Amniotic stem cell (primary cell): ENCODE measurements around the gene OR5D14.

Source experiments
- DNase-seq: peaks from one replicate; lab custom pipeline; 2025; lab: John Stamatoyannopoulos, UW

Gene OR5D14

DNA sequence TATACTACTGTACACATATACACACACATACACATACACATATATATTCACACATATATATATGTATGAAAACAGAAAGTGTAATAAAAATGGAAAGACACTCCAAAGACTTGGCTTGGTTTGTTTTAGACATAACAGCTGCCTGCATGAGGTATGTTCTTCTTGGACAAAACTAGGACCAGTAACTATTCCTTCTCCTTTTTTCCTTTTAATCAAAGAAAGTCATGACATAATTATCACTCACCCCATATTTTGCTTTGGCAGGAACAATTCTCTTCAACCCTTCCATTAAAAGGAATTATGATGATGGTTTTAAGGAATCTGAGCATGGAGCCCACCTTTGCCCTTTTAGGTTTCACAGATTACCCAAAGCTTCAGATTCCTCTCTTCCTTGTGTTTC, at the start of gene OR5D14:
Gene OR5D14 (plus strand): TSS at position 301 of the 400 bp plus-strand sequence. CDS start 0 bp downstream, at position 301.
- no peak for DNase-seq

DNA sequence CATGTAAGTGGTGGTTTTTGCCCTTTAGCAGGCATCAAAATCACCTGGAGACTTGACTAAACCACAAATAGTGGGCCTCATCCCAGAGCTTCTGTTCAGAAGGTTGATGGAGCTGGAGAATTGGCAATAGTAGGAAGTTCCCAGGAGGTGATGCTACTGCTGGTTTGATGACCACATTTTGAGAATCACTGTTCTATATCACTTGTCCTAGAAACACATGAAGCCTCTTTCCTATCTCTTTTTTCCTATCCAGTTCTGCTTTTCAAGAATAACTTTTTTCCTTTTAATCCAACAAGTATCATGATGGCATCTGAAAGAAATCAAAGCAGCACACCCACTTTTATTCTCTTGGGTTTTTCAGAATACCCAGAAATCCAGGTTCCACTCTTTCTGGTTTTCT, 22.2 kb upstream of the OR5D14 start, which contains the start of gene OR5D13:
Gene OR5D13 (plus strand): TSS at position 301 of the 400 bp plus-strand sequence. CDS start 0 bp downstream, at position 301.
- no peak for DNase-seq

DNA sequence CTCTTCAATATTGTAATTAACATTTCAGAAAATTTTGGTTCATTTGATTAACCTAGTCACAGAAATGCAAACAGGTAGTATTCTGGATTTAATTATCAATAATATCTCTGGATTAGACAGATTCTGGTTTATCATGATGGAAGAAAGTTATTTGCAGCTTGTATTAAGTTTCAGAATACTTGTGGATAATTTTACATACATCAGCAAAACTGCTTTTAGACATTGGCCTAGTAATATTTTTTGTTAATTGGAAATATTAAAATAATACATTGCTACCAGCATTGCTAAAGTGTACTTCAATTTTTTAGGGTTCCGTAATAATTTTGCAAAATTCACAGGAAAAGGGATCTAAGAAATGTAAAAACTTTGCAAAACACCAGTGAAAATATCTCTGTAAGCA, 3.8 kb upstream of the OR5D14 start:
- no peak for DNase-seq

DNA sequence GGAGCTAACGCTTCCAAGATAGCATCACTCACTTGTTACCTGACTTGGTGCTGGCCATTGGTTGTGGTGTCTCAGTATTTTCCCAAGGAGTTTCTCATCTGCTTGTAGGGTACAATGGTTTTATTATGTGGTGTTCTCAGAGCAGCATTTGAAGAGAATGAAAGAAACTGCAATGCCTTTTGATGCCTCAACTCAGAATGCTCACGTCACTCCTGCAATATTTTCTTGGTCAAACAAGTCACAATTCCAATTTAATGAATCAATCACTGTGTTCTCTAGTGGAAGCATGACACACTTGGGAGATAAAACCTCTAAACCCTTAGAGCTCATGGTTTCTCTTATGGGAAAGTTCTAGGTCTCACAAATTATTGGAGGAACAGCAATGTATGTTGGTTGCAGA, 2.0 kb upstream of the OR5D14 start:
- DNase-seq, result no peak

DNA sequence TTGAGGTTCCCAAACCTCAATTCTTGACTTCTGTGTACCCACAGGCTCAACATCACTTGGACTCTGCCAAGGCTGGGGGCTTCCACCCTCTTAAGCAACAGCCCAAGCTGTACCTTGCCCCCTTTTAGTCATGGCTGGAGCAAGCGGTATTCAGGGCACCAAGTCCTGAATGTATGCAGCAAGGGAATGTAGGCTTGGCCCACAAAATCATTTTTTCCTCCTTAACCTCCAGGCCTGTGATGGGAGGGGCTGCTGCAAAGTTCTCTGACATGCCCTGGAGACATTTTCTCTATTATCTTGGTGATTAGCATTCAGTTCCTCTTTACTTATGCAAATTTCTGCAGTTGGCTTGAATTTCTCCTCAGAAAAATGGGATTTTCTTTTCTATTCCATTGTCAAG, 10.9 kb downstream of the OR5D14 start:
- no peak for DNase-seq

DNA sequence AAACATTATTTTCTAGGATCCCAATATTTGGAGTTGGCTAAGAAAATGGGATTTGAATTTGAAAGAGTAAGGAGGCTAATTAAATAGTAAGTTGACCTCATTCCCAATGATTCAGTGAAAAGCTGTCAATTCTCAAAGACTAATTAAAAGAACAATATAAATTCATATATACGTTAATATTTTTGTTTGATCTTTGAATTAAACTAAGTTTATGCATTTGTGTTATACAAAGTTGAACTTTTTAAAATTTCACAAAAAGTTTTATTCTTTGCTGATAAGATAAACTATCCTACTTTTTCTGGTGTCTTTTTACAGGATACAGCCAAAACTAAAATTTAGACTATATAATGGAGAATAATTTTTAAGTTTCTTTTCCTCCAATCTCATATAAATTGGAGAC, 15.7 kb downstream of the OR5D14 start, which contains the start of gene OR5L1:
Gene OR5L1 (plus strand): TSS at position 301 of the 400 bp plus-strand sequence. CDS start 100 bp downstream, outside the sequence.
- no peak for DNase-seq

DNA sequence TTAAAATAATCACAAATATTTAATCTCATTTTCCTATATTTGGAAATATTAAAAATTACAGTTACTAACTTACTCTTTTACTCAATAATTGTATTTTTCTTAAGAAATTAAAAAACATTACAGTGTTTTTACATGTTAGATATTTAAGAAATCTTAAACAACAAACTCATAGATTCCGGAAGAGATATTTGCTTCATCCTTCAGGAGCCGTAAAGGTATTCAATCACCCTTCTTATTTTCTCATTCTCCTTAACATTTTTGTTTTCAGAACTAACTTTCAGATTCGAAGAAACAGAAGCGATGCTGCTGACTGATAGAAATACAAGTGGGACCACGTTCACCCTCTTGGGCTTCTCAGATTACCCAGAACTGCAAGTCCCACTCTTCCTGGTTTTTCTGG, 24.0 kb downstream of the OR5D14 start, which contains the start of gene OR5D18:
Gene OR5D18 (plus strand): TSS at position 301 of the 400 bp plus-strand sequence. CDS start 0 bp downstream, at position 301.
- no peak for DNase-seq

DNA sequence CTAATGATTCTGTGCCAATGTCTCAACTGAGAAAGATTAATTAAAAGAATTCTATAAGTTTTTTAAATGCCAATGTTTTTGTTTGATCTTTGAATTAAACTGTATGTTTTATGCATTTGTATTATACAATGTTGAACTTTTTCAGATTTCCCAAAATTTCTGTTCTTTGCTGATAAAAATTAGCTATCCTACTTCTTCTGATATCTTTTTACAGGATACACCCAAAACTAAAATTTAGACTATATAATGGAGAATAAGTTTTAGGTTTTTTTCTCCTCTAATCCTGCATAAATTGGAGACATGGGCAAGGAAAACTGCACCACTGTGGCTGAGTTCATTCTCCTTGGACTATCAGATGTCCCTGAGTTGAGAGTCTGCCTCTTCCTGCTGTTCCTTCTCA, 31.6 kb downstream of the OR5D14 start, which contains the start of gene OR5L2:
Gene OR5L2 (plus strand): TSS at position 301 of the 400 bp plus-strand sequence. CDS start 0 bp downstream, at position 301.
- DNase-seq, result no peak

DNA sequence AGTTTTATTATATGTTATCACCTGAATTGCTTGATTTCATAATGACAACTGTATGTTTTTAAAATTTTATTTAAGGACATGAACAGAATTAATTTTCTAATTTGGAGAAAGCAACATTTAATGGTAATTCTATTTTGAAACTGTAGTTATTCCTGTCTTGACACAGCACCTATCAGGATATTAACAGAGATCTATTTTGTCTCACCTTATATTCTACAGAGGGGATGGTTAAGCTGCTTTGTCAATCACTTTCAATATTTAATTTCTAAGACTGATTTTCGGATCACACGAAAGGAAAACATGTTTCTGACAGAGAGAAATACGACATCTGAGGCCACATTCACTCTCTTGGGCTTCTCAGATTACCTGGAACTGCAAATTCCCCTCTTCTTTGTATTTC, 43.1 kb downstream of the OR5D14 start, which contains the start of gene OR5D16:
Gene OR5D16 (plus strand): TSS at position 301 of the 400 bp plus-strand sequence. CDS start 0 bp downstream, at position 301.
- DNase-seq, result no peak
